PC-3 (cell line): ENCODE data around the gene COL4A6. TPM values are rescaled to one million over a fixed set of nuclear protein-coding genes. Genes with fewer than 3 reads are reported as not detected.
A peak's percentile ranks its signal among the peaks of the same experiment; 100 is the strongest.

Experiments
- ATAC-seq: fragments of 200-7000 bp; cut with Tn5 transposase; 2 replicates; pipeline ENCODE4 v1.9.1; 2020; ENCODE audit warnings: mild to moderate bottlenecking, moderate library complexity
- BruUV-seq: library from RNA; stranded (reverse); fragments of 400-500 nt; replicated peaks from 2 replicates; lab custom pipeline; 2021; lab: Mats Ljungman, UMichigan
- CTCF ChIA-PET: fragments of 300-600 bp; sonication (Branson Sonifier 250); formaldehyde crosslinking; loops from one replicate; lab custom pipeline; 2022; ENCODE audit warnings: antibody characterized with exemption; lab: Charles Lee
- POLR2A ChIA-PET: fragments of 300-600 bp; sonication (Branson Sonifier 250); formaldehyde crosslinking; loops from one replicate; lab custom pipeline; 2022; ENCODE audit warnings: antibody characterized with exemption; ENCODE audit not compliant: unreplicated experiment; lab: Charles Lee
- DNase-seq: peaks from one replicate; pipeline ENCODE4 v3.0.0-alpha.2; 2015
- H2AFZ ChIP-seq: fragments of 300-600 bp; sonication (generic); 2 replicates; pipeline ENCODE4 v1.6.0; 2016; ENCODE audit warnings: antibody characterized with exemption, low read length
- H3F3A ChIP-seq: fragments of 300-600 bp; sonication (generic); one replicate; pipeline ENCODE4 v1.6.0; 2017; ENCODE audit warnings: antibody characterized with exemption, low read length, control low read depth, mild to moderate bottlenecking; ENCODE audit not compliant: unreplicated experiment
- H3K27ac ChIP-seq: fragments of 300-600 bp; sonication (generic); 2 replicates; pipeline ENCODE4 v1.5.1; 2016; ENCODE audit warnings: mild to moderate bottlenecking, low read length
- H3K27me3 ChIP-seq: fragments of 300-600 bp; sonication (generic); 2 replicates; pipeline ENCODE4 v1.6.1; 2016; ENCODE audit warnings: low read length, mixed read lengths
- H3K36me3 ChIP-seq: fragments of 300-600 bp; sonication (generic); 2 replicates; pipeline ENCODE4 v1.6.1; 2016; ENCODE audit warnings: low read depth, mixed run types, low read length, mixed read lengths
- H3K4me1 ChIP-seq: fragments of 300-600 bp; sonication (generic); 2 replicates; pipeline ENCODE4 v1.5.1; 2016; ENCODE audit warnings: low read length; ENCODE audit not compliant: insufficient read depth
- H3K4me2 ChIP-seq: fragments of 300-600 bp; sonication (generic); 2 replicates; pipeline ENCODE4 v1.6.0; 2016; ENCODE audit warnings: low read length
- H3K4me3 ChIP-seq: fragments of 300-600 bp; sonication (generic); 2 replicates; pipeline ENCODE4 v1.5.1; 2016; ENCODE audit warnings: mild to moderate bottlenecking, low read length, mixed read lengths
- H3K79me2 ChIP-seq: fragments of 300-600 bp; sonication (generic); 2 replicates; pipeline ENCODE4 v1.6.1; 2017; ENCODE audit warnings: low read length, mixed read lengths
- H3K9ac ChIP-seq: fragments of 300-600 bp; sonication (generic); 2 replicates; pipeline ENCODE4 v1.6.0; 2016; ENCODE audit warnings: mild to moderate bottlenecking, low read length
- H3K9me2 ChIP-seq: fragments of 300-600 bp; sonication (generic); replicated peaks from 2 replicates; pipeline ENCODE4 v1.6.1; 2016; ENCODE audit warnings: mixed run types, low read length, mixed read lengths
- H3K9me3 ChIP-seq: fragments of 300-600 bp; sonication (generic); 2 replicates; pipeline ENCODE4 v1.6.1; 2016; ENCODE audit warnings: low read length, mixed read lengths
- H4K20me1 ChIP-seq: fragments of 300-600 bp; sonication (generic); 2 replicates; pipeline ENCODE4 v1.6.1; 2016; ENCODE audit warnings: low read length, mixed read lengths
- CTCF ChIP-seq: fragments of 300-600 bp; sonication (generic); conservative IDR thresholded peaks from 2 replicates; pipeline ENCODE4 v1.5.1; 2017; ENCODE audit warnings: antibody characterized with exemption, low read depth, mild to moderate bottlenecking, low read length
- EZH2 ChIP-seq: fragments of 300-600 bp; sonication (generic); IDR thresholded peaks from one replicate; pipeline ENCODE4 v1.6.1; 2017; ENCODE audit warnings: antibody characterized with exemption, mild to moderate bottlenecking, low read length; ENCODE audit not compliant: unreplicated experiment
- EZH2phosphoT487 ChIP-seq: fragments of 300-600 bp; sonication (generic); IDR thresholded peaks from 2 replicates; pipeline ENCODE4 v1.6.1; 2018; ENCODE audit warnings: mild to moderate bottlenecking, antibody characterized with exemption, low read length, borderline replicate concordance
- intact Hi-C: fragments of 100-400 bp; cut with micrococcal nuclease; formaldehyde crosslinking; loops from 2 replicates; pipeline ENCODE4 v1.9.0; 2023
- total RNA-seq: library from RNA; depleted of rRNA; stranded (reverse); fragments of >200 nt; gene quantifications from 2 replicates; pipeline ENCODE4 v1.2.3, GENCODE V29; 2014

COL4A6 gene
- total RNA-seq, 1 experiment from 2014 or later, result 4.4 TPM

DNA sequence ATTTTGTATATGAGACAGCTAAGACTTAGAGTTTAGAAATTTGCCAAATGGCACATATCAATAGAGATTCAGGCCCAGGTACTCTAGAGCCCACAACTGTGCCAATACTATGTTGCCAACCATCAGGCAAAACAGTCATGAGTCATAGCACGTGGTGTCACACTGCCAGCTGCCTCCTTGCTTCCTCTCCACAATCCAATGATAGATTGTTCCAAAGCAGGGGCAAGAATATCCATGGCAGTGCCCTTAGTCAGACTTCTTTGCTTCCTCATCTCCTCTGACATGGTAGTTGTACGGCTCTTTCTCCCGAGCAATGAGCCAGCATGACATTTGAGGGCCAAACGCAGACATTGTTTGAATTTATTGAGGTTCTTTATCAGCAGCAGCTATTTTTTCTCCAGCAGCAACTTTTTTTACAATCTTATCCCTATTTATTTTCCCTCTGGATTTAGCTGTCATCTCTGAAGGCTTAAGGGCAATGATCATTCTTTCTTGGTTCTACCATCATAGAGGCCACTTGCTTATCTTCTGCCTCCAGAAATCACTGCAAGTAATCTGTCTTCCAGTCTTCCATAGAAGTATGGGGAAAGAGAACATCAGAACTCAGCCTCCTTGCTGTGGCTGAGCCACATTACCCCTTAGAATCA is 169.7 kb downstream of the COL4A6 start:
- TF ChIP-seq CTCF (no peak), EZH2 (no peak), EZH2phosphoT487 (no peak)
- CTCF ChIA-PET, result no interaction called here
- intact Hi-C loops, result no loop called here
- Histone ChIP-seq H3K9me2 (no peaks in the 10 kb centered on the region), H3K27me3 (no peaks in the 10 kb centered on the region), H3K4me2 (no peak overlapping the region), H3K36me3 (no peaks in the 10 kb centered on the region), H4K20me1 (no peaks in the 10 kb centered on the region), H3K27ac (no peak overlapping the region), H3F3A (no peaks in the 10 kb centered on the region), H2AFZ (no peak overlapping the region), H3K9ac (no peak overlapping the region), H3K79me2 (no peaks in the 10 kb centered on the region), H3K4me1 (peaks cover 10% of the 10 kb centered on the region), H3K4me3 (no peak overlapping the region), H3K9me3 (no peaks in the 10 kb centered on the region)
- POLR2A ChIA-PET, result no interaction called here
- ATAC-seq, result peak; percentile 54
- no TSS peak for BruUV-seq
- DNase-seq, result peak; percentile 58

DNA sequence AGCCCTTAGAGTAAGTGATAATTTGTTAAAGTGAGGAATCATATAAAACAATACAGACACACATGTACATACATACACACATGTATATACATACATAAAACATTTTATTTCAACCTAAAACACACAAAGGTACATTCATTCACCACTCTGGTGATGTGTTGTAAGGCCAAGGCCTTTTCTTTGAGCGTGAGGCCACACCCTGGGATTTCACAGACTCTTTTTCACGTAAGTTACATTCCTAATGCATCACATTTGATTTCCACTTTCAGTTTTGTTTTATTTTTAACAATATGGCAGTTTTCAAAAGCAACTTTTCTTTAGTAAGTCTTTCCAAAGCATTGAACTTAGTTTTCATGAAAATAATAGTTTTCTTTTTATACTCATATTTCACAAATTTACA is 170.7 kb downstream of the COL4A6 start:
- Histone ChIP-seq H3K79me2 (no peaks in the 10 kb centered on the region), H4K20me1 (no peaks in the 10 kb centered on the region), H3K27ac (no peak overlapping the region), H2AFZ (no peak overlapping the region), H3F3A (no peaks in the 10 kb centered on the region), H3K4me3 (no peak overlapping the region), H3K36me3 (no peaks in the 10 kb centered on the region), H3K9ac (no peak overlapping the region), H3K4me2 (no peak overlapping the region), H3K27me3 (no peaks in the 10 kb centered on the region), H3K4me1 (peaks cover 10% of the 10 kb centered on the region), H3K9me2 (no peaks in the 10 kb centered on the region), H3K9me3 (no peaks in the 10 kb centered on the region)
- no peak for TF ChIP-seq EZH2
- BruUV-seq, result no TSS peak
- intact Hi-C loops, result no loop called here
- POLR2A ChIA-PET, result no interaction called here
- CTCF ChIA-PET, result no interaction called here
- ATAC-seq (no peak), DNase-seq (no peak)

GRCh38 chrX:108264376-108264775 is 173.8 kb downstream of the COL4A6 start:
- Histone ChIP-seq H3K4me2 (no peak overlapping the region), H3K4me1 (peaks cover 28% of the 10 kb centered on the region), H3K27me3 (no peaks in the 10 kb centered on the region), H3K79me2 (no peaks in the 10 kb centered on the region), H3K27ac (no peak overlapping the region), H3F3A (no peaks in the 10 kb centered on the region), H3K4me3 (no peak overlapping the region), H3K9ac (no peak overlapping the region), H4K20me1 (no peaks in the 10 kb centered on the region), H2AFZ (no peak overlapping the region), H3K9me2 (no peaks in the 10 kb centered on the region), H3K36me3 (no peaks in the 10 kb centered on the region), H3K9me3 (no peaks in the 10 kb centered on the region)
- POLR2A ChIA-PET, result no interaction called here
- ATAC-seq (no peak), DNase-seq (no peak)
- TF ChIP-seq EZH2 (no peak), EZH2phosphoT487 (no peak)
- CTCF ChIA-PET, result no interaction called here
- BruUV-seq, result no TSS peak
- intact Hi-C loops, result no loop called here
